HG03565 (cell line): ENCODE measurements around the gene OR52B6.
"Not testable (repeated sequence)": the region's sequence is repeated elsewhere in the genome, so short reads cannot be mapped to it uniquely, and the experiment has no call there.

ENCODE experiments used
- ATAC-seq: cut with Tn5 transposase; IDR thresholded peaks from one replicate; pipeline ENCODE4 v1.9.1; 2021; ENCODE audit warnings: mild to moderate bottlenecking, moderate library complexity; ENCODE audit not compliant: unreplicated experiment

Gene OR52B6

GRCh38 chr11:5593146-5593545, 12.5 kb downstream of the OR52B6 start:
- no peak for ATAC-seq

GRCh38 chr11:5596607-5597201, 16.0 kb downstream of the OR52B6 start, which contains the start of gene TRIM6:
Gene TRIM6, plus strand, starts transcription at chr11:5596637. Its CDS starts 261 bp downstream, at chr11:5596898.
- no peak for ATAC-seq

- ATAC-seq = no peak
Observed at GRCh38 chr11:5597953-5598352, 17.3 kb downstream of the OR52B6 start.

- peak; percentile 95 for ATAC-seq
Observed at GRCh38 chr11:5600374-5600851, 19.7 kb downstream of the OR52B6 start.

GRCh38 chr11:5602791-5603190, 22.1 kb downstream of the OR52B6 start:
- not testable (repeated sequence) for ATAC-seq

- no peak for ATAC-seq
Observed at GRCh38 chr11:5603326-5603725, 22.6 kb downstream of the OR52B6 start.

- no peak for ATAC-seq
Observed at GRCh38 chr11:5604896-5605295, 24.2 kb downstream of the OR52B6 start.

GRCh38 chr11:5605849-5606248, 25.2 kb downstream of the OR52B6 start:
- no peak for ATAC-seq

- no peak for ATAC-seq
Observed at GRCh38 chr11:5608808-5609207, 28.1 kb downstream of the OR52B6 start.

GRCh38 chr11:5610446-5610845, 29.8 kb downstream of the OR52B6 start:
- no peak for ATAC-seq

GRCh38 chr11:5611627-5612026, 30.9 kb downstream of the OR52B6 start:
- ATAC-seq = no peak

GRCh38 chr11:5618807-5619206, 38.1 kb downstream of the OR52B6 start:
- no peak for ATAC-seq

- ATAC-seq = no peak
Observed at GRCh38 chr11:5620651-5621521, 40.2 kb downstream of the OR52B6 start.

- no peak for ATAC-seq
Observed at GRCh38 chr11:5621580-5621979, 40.9 kb downstream of the OR52B6 start.

GRCh38 chr11:5622802-5623201, 42.1 kb downstream of the OR52B6 start:
- no peak for ATAC-seq

- ATAC-seq = peak; percentile 96
Observed at GRCh38 chr11:5624489-5625279, 44.0 kb downstream of the OR52B6 start, which contains the start of gene TRIM34. Gene TRIM34, plus strand, starts transcription at chr11:5625001. Its CDS starts 7,331 bp downstream, at chr11:5632332.

GRCh38 chr11:5625281-5625680, 44.6 kb downstream of the OR52B6 start:
- ATAC-seq = no peak

GRCh38 chr11:5626196-5626595, 45.5 kb downstream of the OR52B6 start:
- ATAC-seq = no peak

- peak; percentile 13 for ATAC-seq
Observed at GRCh38 chr11:5631417-5631816, 50.7 kb downstream of the OR52B6 start.
